ENCODE measurements around the gene NEURL1B.

DNA sequence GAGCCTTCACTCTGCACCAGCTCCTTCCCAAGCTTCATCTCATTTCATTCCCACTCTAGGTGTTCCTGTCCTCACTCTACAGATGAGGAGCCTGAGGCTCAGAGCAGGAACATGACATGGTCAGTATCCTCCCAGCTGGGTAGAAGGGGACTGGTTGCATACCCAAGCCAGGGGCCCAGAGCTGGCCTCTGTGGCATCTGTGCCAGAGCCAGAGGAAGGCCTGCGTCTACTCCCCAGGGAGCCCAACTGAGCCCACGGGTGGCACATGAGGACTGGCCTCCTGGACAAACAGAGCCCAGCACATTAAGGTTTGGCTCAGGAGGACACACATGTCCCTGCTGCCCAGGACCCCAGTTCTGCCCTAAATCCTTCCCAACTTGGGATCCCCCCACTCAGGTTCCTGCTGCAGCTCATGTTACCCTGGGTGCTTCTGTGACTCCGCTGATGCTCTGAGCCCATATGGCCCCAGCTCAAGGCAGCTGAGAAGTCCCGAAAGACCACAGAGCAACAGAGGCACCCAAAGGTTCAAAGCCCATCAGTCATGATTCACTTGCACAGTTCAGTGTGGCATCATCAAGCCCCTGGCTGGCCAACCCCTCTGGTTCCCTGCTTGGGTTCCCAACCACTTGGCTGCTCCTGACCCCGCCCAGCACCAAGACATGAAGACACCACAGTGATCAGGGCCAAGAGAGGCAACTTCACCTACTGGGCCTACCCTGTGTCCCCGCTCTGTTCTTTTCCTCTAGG is 8.5 kb upstream of the NEURL1B start:
- no peak for TF ChIP-seq EZH2 (IDR thresholded peaks at IDR 0.05; ENCODE audit: borderline replicate concordance, low read length)
- TF ChIP-seq, protein P1, sequence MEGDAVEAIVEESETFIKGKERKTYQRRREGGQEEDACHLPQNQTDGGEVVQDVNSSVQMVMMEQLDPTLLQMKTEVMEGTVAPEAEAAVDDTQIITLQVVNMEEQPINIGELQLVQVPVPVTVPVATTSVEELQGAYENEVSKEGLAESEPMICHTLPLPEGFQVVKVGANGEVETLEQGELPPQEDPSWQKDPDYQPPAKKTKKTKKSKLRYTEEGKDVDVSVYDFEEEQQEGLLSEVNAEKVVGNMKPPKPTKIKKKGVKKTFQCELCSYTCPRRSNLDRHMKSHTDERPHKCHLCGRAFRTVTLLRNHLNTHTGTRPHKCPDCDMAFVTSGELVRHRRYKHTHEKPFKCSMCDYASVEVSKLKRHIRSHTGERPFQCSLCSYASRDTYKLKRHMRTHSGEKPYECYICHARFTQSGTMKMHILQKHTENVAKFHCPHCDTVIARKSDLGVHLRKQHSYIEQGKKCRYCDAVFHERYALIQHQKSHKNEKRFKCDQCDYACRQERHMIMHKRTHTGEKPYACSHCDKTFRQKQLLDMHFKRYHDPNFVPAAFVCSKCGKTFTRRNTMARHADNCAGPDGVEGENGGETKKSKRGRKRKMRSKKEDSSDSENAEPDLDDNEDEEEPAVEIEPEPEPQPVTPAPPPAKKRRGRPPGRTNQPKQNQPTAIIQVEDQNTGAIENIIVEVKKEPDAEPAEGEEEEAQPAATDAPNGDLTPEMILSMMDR (conservative IDR thresholded peaks at IDR 0.05 in 1 of 2, IDR thresholded peaks at IDR 0.05 in 1 of 2; ENCODE audit: extremely low read depth in 1 of 2, insufficient read depth in 1 of 2, low read depth in 1 of 2, low read length in 2 of 2): no peak
